IMR-90 (cell line): ENCODE results near the gene PTPRN2. TPM values are rescaled to one million over a fixed set of nuclear protein-coding genes. Genes with fewer than 3 reads are reported as not detected.

Experiments
- ATAC-seq: fragments of 200-7000 bp; cut with Tn5 transposase; 2 replicates; pipeline ENCODE4 v1.9.1; 2020; ENCODE audit warnings: low read depth, mild to moderate bottlenecking, moderate library complexity
- BruUV-seq: library from RNA; stranded (reverse); fragments of 400-500 nt; replicated peaks from 2 replicates; lab custom pipeline; 2021; lab: Mats Ljungman, UMichigan
- CTCF ChIA-PET: fragments of 300-600 bp; formaldehyde crosslinking; extraction: SDS; loops from one replicate; lab custom pipeline; 2021; ENCODE audit warnings: antibody characterized with exemption; lab: Yijun Ruan, JAX
- POLR2A ChIA-PET: fragments of 300-600 bp; sonication (Branson Sonifier 250); formaldehyde crosslinking; loops from one replicate; lab custom pipeline; 2022; ENCODE audit warnings: antibody characterized with exemption; ENCODE audit not compliant: unreplicated experiment; lab: Charles Lee
- DNase-seq: peaks from one replicate; pipeline ENCODE4 v3.0.0; 2013
- H2AFZ ChIP-seq: replicated peaks from 2 replicates; pipeline ENCODE3; 2013; ENCODE audit warnings: low read length, mild to moderate bottlenecking; ENCODE audit not compliant: poor library complexity
- H2AK5ac ChIP-seq: 2 replicates; pipeline ENCODE4 v1.6.1; 2013; ENCODE audit warnings: low read depth, low read length, inconsistent platforms
- H2AK9ac ChIP-seq: replicated peaks from 2 replicates; pipeline ENCODE3; 2013; ENCODE audit warnings: mild to moderate bottlenecking, low read depth, low read length, moderate library complexity; ENCODE audit not compliant: poor library complexity
- H2BK120ac ChIP-seq: 2 replicates; pipeline ENCODE4 v1.6.1; 2013; ENCODE audit warnings: low read depth, low read length, inconsistent platforms
- H2BK15ac ChIP-seq: 3 replicates; pipeline ENCODE4 v1.6.1; 2013; ENCODE audit warnings: low read depth, low read length, inconsistent platforms
- H2BK20ac ChIP-seq: 2 replicates; pipeline ENCODE4 v1.6.1; 2013; ENCODE audit warnings: low read depth, mild to moderate bottlenecking, inconsistent platforms, low read length, moderate library complexity
- H2BK5ac ChIP-seq: 2 replicates; pipeline ENCODE4 v1.6.1; 2013; ENCODE audit warnings: mild to moderate bottlenecking, low read depth, low read length, inconsistent platforms; ENCODE audit not compliant: poor library complexity, severe bottlenecking
- H3K14ac ChIP-seq: replicated peaks from 2 replicates; pipeline ENCODE4 v1.6.1; 2013; ENCODE audit warnings: low read depth, low read length, inconsistent platforms
- H3K18ac ChIP-seq: 2 replicates; pipeline ENCODE4 v1.6.1; 2013; ENCODE audit warnings: low read depth, low read length, control low read depth
- H3K23ac ChIP-seq: 2 replicates; pipeline ENCODE4 v1.6.1; 2013; ENCODE audit warnings: low read depth, low read length, inconsistent platforms
- H3K27ac ChIP-seq: 2 replicates; pipeline ENCODE4 v1.5.1; 2013; ENCODE audit warnings: mild to moderate bottlenecking, control low read depth, low read length; ENCODE audit not compliant: insufficient read depth
- H3K27me3 ChIP-seq: 2 replicates; pipeline ENCODE4 v1.6.1; 2013; ENCODE audit warnings: low read length; ENCODE audit not compliant: control insufficient read depth, insufficient read depth
- H3K36me3 ChIP-seq: 2 replicates; pipeline ENCODE4 v1.6.1; 2013; ENCODE audit warnings: low read length, mixed read lengths; ENCODE audit not compliant: control insufficient read depth, insufficient read depth
- H3K4ac ChIP-seq: 2 replicates; pipeline ENCODE4 v1.6.1; 2013; ENCODE audit warnings: low read depth, low read length, inconsistent platforms
- H3K4me1 ChIP-seq: 2 replicates; pipeline ENCODE4 v1.6.1; 2013; ENCODE audit warnings: low read length, mixed read lengths; ENCODE audit not compliant: control insufficient read depth, insufficient read depth
- H3K4me2 ChIP-seq: 2 replicates; pipeline ENCODE4 v1.6.1; 2013; ENCODE audit warnings: low read depth, mild to moderate bottlenecking, control low read depth, low read length, moderate library complexity
- H3K4me3 ChIP-seq: 2 replicates; pipeline ENCODE4 v1.5.1; 2013; ENCODE audit warnings: low read depth, mild to moderate bottlenecking, control low read depth, low read length, moderate library complexity; ENCODE audit not compliant: insufficient read depth
- H3K56ac ChIP-seq: 2 replicates; pipeline ENCODE4 v1.6.1; 2013; ENCODE audit warnings: low read length, inconsistent platforms; ENCODE audit not compliant: insufficient read depth; ENCODE audit errors: extremely low read depth
- H3K79me1 ChIP-seq, 2 experiments: 2 replicates each; pipeline ENCODE4 v1.6.1; 2013; ENCODE audit warnings: low read length in 2 of 2, inconsistent platforms in 1 of 2, low read depth in 1 of 2
- H3K9ac ChIP-seq: 2 replicates; pipeline ENCODE4 v1.6.1; 2013; ENCODE audit warnings: low read depth, low read length, control low read depth
- H3K9me1 ChIP-seq: 2 replicates; pipeline ENCODE4 v1.6.1; 2013; ENCODE audit warnings: low read length, inconsistent platforms; ENCODE audit not compliant: insufficient read depth
- H3K9me3 ChIP-seq: 2 replicates; pipeline ENCODE4 v1.6.1; 2013; ENCODE audit warnings: low read length; ENCODE audit not compliant: control insufficient read depth, insufficient read depth
- H4K20me1 ChIP-seq: 2 replicates; pipeline ENCODE4 v1.6.1; 2013; ENCODE audit warnings: low read length, inconsistent platforms; ENCODE audit not compliant: insufficient read depth
- H4K5ac ChIP-seq: 2 replicates; pipeline ENCODE4 v1.6.1; 2013; ENCODE audit warnings: mild to moderate bottlenecking, low read depth, low read length, control low read depth
- H4K8ac ChIP-seq, 2 experiments: 2 replicates each; pipeline ENCODE4 v1.6.1; 2013; ENCODE audit warnings: low read depth in 2 of 2, low read length in 2 of 2, control low read depth in 1 of 2, inconsistent platforms in 1 of 2
- H4K91ac ChIP-seq: 2 replicates; pipeline ENCODE4 v1.6.1; 2013; ENCODE audit warnings: low read depth, low read length, inconsistent platforms; ENCODE audit not compliant: insufficient read depth
- BHLHE40 ChIP-seq: fragments of 150-350 bp; IDR thresholded peaks from 2 replicates; pipeline ENCODE4 v1.6.1; 2016; ENCODE audit warnings: mild to moderate bottlenecking, low read depth, low read length
- CEBPB ChIP-seq: IDR thresholded peaks from 2 replicates; pipeline ENCODE4 v1.6.1; 2012; ENCODE audit warnings: low read depth, low read length, improper control_type of control experiment
- ELK1 ChIP-seq: fragments of 150-350 bp; IDR thresholded peaks from 2 replicates; pipeline ENCODE4 v1.6.1; 2016; ENCODE audit warnings: low read depth, mild to moderate bottlenecking, low read length, moderate library complexity, borderline replicate concordance
- MAFK ChIP-seq: IDR thresholded peaks from 2 replicates; pipeline ENCODE4 v1.6.1; 2012; ENCODE audit warnings: low read depth, low read length, improper control_type of control experiment
- MAZ ChIP-seq: IDR thresholded peaks from 2 replicates; pipeline ENCODE4 v1.6.1; 2012; ENCODE audit warnings: low read depth, mild to moderate bottlenecking, low read length, improper control_type of control experiment, moderate library complexity, borderline replicate concordance
- MXI1 ChIP-seq: IDR thresholded peaks from 2 replicates; pipeline ENCODE4 v1.6.1; 2012; ENCODE audit warnings: low read depth, mild to moderate bottlenecking, low read length, moderate library complexity, borderline replicate concordance
- RCOR1 ChIP-seq: IDR thresholded peaks from 2 replicates; pipeline ENCODE4 v1.6.1; 2012; ENCODE audit warnings: mild to moderate bottlenecking, low read length, improper control_type of control experiment; ENCODE audit not compliant: insufficient replicate concordance
- RFX5 ChIP-seq: IDR thresholded peaks from 2 replicates; pipeline ENCODE4 v1.8.0; 2012; ENCODE audit warnings: low read depth, mild to moderate bottlenecking, low read length, moderate library complexity
- SMC3 ChIP-seq: fragments of 150-350 bp; IDR thresholded peaks from 2 replicates; pipeline ENCODE4 v1.6.1; 2016; ENCODE audit warnings: low read depth, mild to moderate bottlenecking, antibody characterized with exemption, low read length, moderate library complexity
- WGBS, 2 experiments: methylation state at CpG; one replicate each; pipeline versions ENCODE4 v1.1.5 to v1.1.7; 2013; ENCODE audit warnings: missing lambda C conversion rate in 2 of 2; ENCODE audit not compliant: insufficient read length in 1 of 2; ENCODE audit errors: extremely low coverage in 2 of 2; 5-methylcytosine and 5-hydroxymethylcytosine counted together
- dilution Hi-C: fragments of 300-500 bp; cut with HindIII; formaldehyde crosslinking; loops from one replicate; pipeline ENCODE4 v1.14.3; 2018; ENCODE audit warnings: low sequenced_read_pairs; ENCODE audit not compliant: unreplicated experiment
- in situ Hi-C: fragments of 300-500 bp; cut with MboI; formaldehyde crosslinking; loops from 3 replicates; pipeline ENCODE4 v1.14.3; 2019; ENCODE audit warnings: low sequenced_read_pairs, inconsistent platforms, mixed read lengths
- intact Hi-C: fragments of 100-400 bp; cut with micrococcal nuclease; formaldehyde crosslinking; loops from 2 replicates; pipeline ENCODE4 v1.10.0; 2022
- polyA plus RNA-seq, 3 experiments: library from polyadenylated mRNA; depleted of rRNA; stranded (reverse); fragments of >200 nt; gene quantifications; 2 replicates each; pipeline ENCODE4 v1.2.3, GENCODE V29; 2012; ENCODE audit warnings: low replicate concordance in 1 of 3
- total RNA-seq: library from RNA; depleted of rRNA; stranded (reverse); fragments of >200 nt; gene quantifications from 2 replicates; pipeline ENCODE4 v1.2.3, GENCODE V29; 2012
- TF ChIP-seq, protein P1 (sequence below): fragments of 150-350 bp; IDR thresholded peaks from 2 replicates; pipeline ENCODE4 v1.6.1; 2017; ENCODE audit warnings: mild to moderate bottlenecking, antibody characterized with exemption, low read length, low read depth

PTPRN2 gene
- total and polyA plus RNA-seq, 2 of the 4 experiments (the other 2 are of a cell fraction) = 0.03 TPM; not detected in 1

DNA sequence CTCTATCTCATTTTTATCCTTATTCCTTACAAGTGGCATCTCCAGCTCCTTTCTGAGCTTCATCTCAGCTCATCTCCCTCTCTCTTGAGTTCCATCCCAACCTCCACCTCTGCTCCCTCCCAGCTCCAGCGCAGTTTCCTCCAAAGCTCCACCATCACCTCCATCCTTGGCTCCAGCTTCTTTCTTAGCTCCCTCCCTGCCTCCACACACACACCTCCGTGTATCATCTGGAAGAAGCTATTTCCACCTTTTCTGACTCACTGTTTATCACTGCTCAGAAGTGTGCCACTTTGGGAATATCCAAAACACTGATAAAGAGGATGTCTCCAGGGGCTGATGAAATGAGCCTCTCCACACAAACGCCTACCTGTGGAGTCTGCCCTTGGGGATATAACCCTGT lies 481.4 kb downstream of the PTPRN2 start:
- no peak overlapping the region for H2AK9ac ChIP-seq
- in situ Hi-C loops (no loop called here), dilution Hi-C loops (no loop called here), intact Hi-C loops (no loop called here)
- H3K9me1 ChIP-seq = no peaks in the 10 kb centered on the region
- no peak overlapping the region for H2BK15ac ChIP-seq
- H4K8ac ChIP-seq = no peak overlapping the region
- H4K5ac ChIP-seq = no peak overlapping the region
- peaks cover 75% of the 10 kb centered on the region for H3K9me3 ChIP-seq
- no peak overlapping the region for H3K4ac ChIP-seq
- H3K23ac ChIP-seq = no peak overlapping the region
- H3K4me2 ChIP-seq = no peak overlapping the region
- no peak for TF ChIP-seq BHLHE40
- no peak for TF ChIP-seq ELK1
- TF ChIP-seq MAFK = no peak
- TF ChIP-seq MXI1 = no peak
- TF ChIP-seq RFX5 = no peak
- TF ChIP-seq, protein P1, sequence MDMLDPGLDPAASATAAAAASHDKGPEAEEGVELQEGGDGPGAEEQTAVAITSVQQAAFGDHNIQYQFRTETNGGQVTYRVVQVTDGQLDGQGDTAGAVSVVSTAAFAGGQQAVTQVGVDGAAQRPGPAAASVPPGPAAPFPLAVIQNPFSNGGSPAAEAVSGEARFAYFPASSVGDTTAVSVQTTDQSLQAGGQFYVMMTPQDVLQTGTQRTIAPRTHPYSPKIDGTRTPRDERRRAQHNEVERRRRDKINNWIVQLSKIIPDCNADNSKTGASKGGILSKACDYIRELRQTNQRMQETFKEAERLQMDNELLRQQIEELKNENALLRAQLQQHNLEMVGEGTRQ = no peak
- no peak for TF ChIP-seq SMC3
- TF ChIP-seq RCOR1 = no peak
- no peak for TF ChIP-seq CEBPB
- no peak for TF ChIP-seq MAZ
- H3K4me1 ChIP-seq = no peaks in the 10 kb centered on the region
- no peak overlapping the region for H3K14ac ChIP-seq
- no TSS peak for BruUV-seq
- H2BK120ac ChIP-seq = no peak overlapping the region
- no peak overlapping the region for H2AK5ac ChIP-seq
- ChIA-PET POLR2A (no interaction called here), CTCF (no interaction called here)
- no peak overlapping the region for H3K4me3 ChIP-seq
- H4K91ac ChIP-seq = no peak overlapping the region
- H3K56ac ChIP-seq = no peak overlapping the region
- no peak for DNase-seq
- H3K36me3 ChIP-seq = no peaks in the 10 kb centered on the region
- no peak overlapping the region for H2AFZ ChIP-seq
- no peak overlapping the region for H3K9ac ChIP-seq
- H3K27ac ChIP-seq = no peak overlapping the region
- no peaks in the 10 kb centered on the region for H3K27me3 ChIP-seq
- H3K18ac ChIP-seq = no peak overlapping the region
- ATAC-seq = no peak
- no peaks in the 10 kb centered on the region for H4K20me1 ChIP-seq
- H3K79me1 ChIP-seq = no peaks in the 10 kb centered on the region
- WGBS, 2 experiments = 10% methylated on average over 2 of the region's 3 CpGs; no CpG with 5 or more reads in 1 of the 2 experiments
- H2BK20ac ChIP-seq = no peak overlapping the region
- no peak overlapping the region for H2BK5ac ChIP-seq
